DND-41 (cell line): Measurements from ENCODE around the gene ALDOC.
"Not testable (repeated sequence)": the region's sequence is repeated elsewhere in the genome, so short reads cannot be mapped to it uniquely, and the experiment has no call there.

Experiments used
- ATAC-seq: fragments of 200-7000 bp; cut with Tn5 transposase; 3 replicates; pipeline ENCODE4 v1.9.1; 2021; ENCODE audit warnings: low read depth; ENCODE audit not compliant: insufficient read depth
- DNase-seq: peaks from one replicate; pipeline ENCODE4 v3.0.0-alpha.2; 2020
- H2AFZ ChIP-seq: 2 replicates; pipeline ENCODE4 v1.6.0; 2012; ENCODE audit warnings: low read depth, low read length
- H3K27ac ChIP-seq: 2 replicates; pipeline ENCODE4 v1.5.1; 2012; ENCODE audit warnings: low read length, inconsistent platforms
- H3K27me3 ChIP-seq: fragments of 200-600 bp; sonication (generic); 2 replicates; pipeline ENCODE4 v1.6.0; 2012; ENCODE audit warnings: low read length, mild to moderate bottlenecking, inconsistent platforms; ENCODE audit not compliant: insufficient read depth, poor library complexity
- H3K36me3 ChIP-seq: 2 replicates; pipeline ENCODE4 v1.5.1; 2012; ENCODE audit warnings: low read length, inconsistent platforms; ENCODE audit not compliant: insufficient read depth
- H3K4me1 ChIP-seq: 2 replicates; pipeline ENCODE4 v1.5.1; 2012; ENCODE audit warnings: mild to moderate bottlenecking, low read length; ENCODE audit not compliant: insufficient read depth
- H3K4me2 ChIP-seq: 2 replicates; pipeline ENCODE4 v1.6.0; 2012; ENCODE audit warnings: mild to moderate bottlenecking, moderate library complexity, low read length, inconsistent platforms; ENCODE audit not compliant: insufficient read depth
- H3K4me3 ChIP-seq, 2 experiments: fragments of 200-600 bp in 1 of 2; shearing (Covaris generic) in 1 of 2; 2 replicates each; pipeline ENCODE4 v1.5.1; 2012 to 2016; ENCODE audit warnings: inconsistent platforms in 2 of 2, low read length in 2 of 2, mild to moderate bottlenecking in 2 of 2, low read depth in 1 of 2, moderate library complexity in 1 of 2
- H3K79me2 ChIP-seq: 2 replicates; pipeline ENCODE4 v1.6.0; 2012; ENCODE audit warnings: low read length, inconsistent platforms; ENCODE audit not compliant: insufficient read depth
- H3K9ac ChIP-seq: 2 replicates; pipeline ENCODE4 v1.6.0; 2012; ENCODE audit warnings: low read depth, mild to moderate bottlenecking, inconsistent platforms, low read length, moderate library complexity
- H3K9me3 ChIP-seq: 2 replicates; pipeline ENCODE4 v1.5.1; 2012; ENCODE audit warnings: low read length, moderate library complexity, mild to moderate bottlenecking, inconsistent platforms; ENCODE audit not compliant: insufficient read depth, severe bottlenecking
- H4K20me1 ChIP-seq: 2 replicates; pipeline ENCODE4 v1.6.0; 2012; ENCODE audit warnings: low read length; ENCODE audit not compliant: insufficient read depth
- EZH2 ChIP-seq: IDR thresholded peaks from 3 replicates; pipeline ENCODE4 v1.6.1; 2012; ENCODE audit warnings: borderline replicate concordance, low read depth, mild to moderate bottlenecking, moderate library complexity, low read length, inconsistent platforms; ENCODE audit not compliant: severe bottlenecking
- TF ChIP-seq, protein P1 (sequence below): IDR thresholded peaks from 2 replicates; pipeline ENCODE4 v1.5.1; 2012; ENCODE audit warnings: borderline replicate concordance, low read length, moderate library complexity, mild to moderate bottlenecking; ENCODE audit not compliant: poor library complexity, severe bottlenecking; ENCODE audit errors: extremely low read depth

Gene ALDOC

DNA sequence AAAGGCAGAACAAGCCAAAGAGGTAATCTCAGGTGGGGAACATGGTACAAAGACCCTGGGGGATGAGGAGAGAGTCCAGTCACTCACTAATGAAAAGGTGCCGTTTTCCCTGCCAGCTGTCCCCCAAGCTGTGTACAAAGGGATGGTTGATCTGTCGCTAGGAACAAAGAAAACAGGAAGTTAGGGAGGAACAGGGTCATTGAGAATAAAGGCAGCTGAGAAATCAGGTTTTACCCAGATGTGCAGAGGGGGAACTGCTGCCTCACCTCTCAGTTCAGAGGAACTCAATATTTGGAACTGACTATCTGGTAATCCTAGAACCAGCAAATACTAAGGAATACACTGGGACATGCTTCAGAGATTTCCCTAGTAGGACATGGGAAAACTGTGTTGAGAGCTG, 35.8 kb upstream of the ALDOC start:
- Histone ChIP-seq H3K36me3 (peaks cover 68% of the 10 kb centered on the region), H3K9ac (no peak overlapping the region), H4K20me1 (peaks cover 5% of the 10 kb centered on the region; the same call in 1 of the 2 replicates), H3K4me3 (no peak overlapping the region), H3K9me3 (no peaks in the 10 kb centered on the region), H3K27me3 (no peaks in the 10 kb centered on the region), H3K4me1 (no peaks in the 10 kb centered on the region), H3K4me2 (no peak overlapping the region), H3K27ac (no peak overlapping the region), H3K79me2 (no peaks in the 10 kb centered on the region), H2AFZ (no peak overlapping the region)
- DNase-seq (no peak), ATAC-seq (no peak)
- TF ChIP-seq EZH2, result no peak
- TF ChIP-seq, protein P1, sequence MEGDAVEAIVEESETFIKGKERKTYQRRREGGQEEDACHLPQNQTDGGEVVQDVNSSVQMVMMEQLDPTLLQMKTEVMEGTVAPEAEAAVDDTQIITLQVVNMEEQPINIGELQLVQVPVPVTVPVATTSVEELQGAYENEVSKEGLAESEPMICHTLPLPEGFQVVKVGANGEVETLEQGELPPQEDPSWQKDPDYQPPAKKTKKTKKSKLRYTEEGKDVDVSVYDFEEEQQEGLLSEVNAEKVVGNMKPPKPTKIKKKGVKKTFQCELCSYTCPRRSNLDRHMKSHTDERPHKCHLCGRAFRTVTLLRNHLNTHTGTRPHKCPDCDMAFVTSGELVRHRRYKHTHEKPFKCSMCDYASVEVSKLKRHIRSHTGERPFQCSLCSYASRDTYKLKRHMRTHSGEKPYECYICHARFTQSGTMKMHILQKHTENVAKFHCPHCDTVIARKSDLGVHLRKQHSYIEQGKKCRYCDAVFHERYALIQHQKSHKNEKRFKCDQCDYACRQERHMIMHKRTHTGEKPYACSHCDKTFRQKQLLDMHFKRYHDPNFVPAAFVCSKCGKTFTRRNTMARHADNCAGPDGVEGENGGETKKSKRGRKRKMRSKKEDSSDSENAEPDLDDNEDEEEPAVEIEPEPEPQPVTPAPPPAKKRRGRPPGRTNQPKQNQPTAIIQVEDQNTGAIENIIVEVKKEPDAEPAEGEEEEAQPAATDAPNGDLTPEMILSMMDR, result no peak

GRCh38 chr17:28610376-28610775, 33.7 kb upstream of the ALDOC start:
- no peaks in the 10 kb centered on the region for H3K9me3 ChIP-seq
- ATAC-seq (no peak), DNase-seq (no peak)
- H3K36me3 ChIP-seq, result peaks cover 46% of the 10 kb centered on the region
- H3K79me2 ChIP-seq, result no peaks in the 10 kb centered on the region
- H4K20me1 ChIP-seq, result peaks cover 5% of the 10 kb centered on the region; the same call in 1 of the 2 replicates
- TF ChIP-seq, protein P1, result no peak
- TF ChIP-seq EZH2, result no peak
- H3K27me3 ChIP-seq, result no peaks in the 10 kb centered on the region
- no peak overlapping the region for H3K4me3 ChIP-seq
- no peak overlapping the region for H3K27ac ChIP-seq
- H3K4me2 ChIP-seq, result no peak overlapping the region
- H3K9ac ChIP-seq, result no peak overlapping the region
- no peak overlapping the region for H2AFZ ChIP-seq
- no peaks in the 10 kb centered on the region for H3K4me1 ChIP-seq

DNA sequence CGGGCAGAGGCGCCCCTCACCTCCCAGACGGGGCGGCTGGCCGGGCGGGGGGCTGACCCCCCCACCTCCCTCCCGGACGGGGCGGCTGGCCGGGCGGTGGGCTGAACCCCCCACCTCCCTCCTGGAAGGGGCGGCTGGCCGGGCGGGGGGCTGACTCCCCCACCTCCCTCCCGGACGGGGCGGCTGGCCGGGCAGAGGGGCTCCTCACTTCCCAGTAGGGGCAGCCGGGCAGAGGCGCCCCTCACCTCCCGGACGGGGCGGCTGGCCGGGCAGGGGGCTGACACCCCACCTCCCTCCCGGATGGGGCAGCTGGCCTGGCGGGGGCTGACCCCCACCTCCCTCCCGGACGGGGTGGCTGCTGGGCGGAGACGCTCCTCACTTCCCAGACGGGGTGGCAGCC, 27.3 kb upstream of the ALDOC start:
- H3K27me3 ChIP-seq, H2AFZ ChIP-seq, H3K9me3 ChIP-seq, H3K4me3 ChIP-seq, H3K27ac ChIP-seq, H3K4me2 ChIP-seq, H3K36me3 ChIP-seq, ATAC-seq, DNase-seq, H3K79me2 ChIP-seq, H3K9ac ChIP-seq, H4K20me1 ChIP-seq: not testable (repeated sequence)
- peaks cover 14% of the 10 kb centered on the region for H3K4me1 ChIP-seq

DNA sequence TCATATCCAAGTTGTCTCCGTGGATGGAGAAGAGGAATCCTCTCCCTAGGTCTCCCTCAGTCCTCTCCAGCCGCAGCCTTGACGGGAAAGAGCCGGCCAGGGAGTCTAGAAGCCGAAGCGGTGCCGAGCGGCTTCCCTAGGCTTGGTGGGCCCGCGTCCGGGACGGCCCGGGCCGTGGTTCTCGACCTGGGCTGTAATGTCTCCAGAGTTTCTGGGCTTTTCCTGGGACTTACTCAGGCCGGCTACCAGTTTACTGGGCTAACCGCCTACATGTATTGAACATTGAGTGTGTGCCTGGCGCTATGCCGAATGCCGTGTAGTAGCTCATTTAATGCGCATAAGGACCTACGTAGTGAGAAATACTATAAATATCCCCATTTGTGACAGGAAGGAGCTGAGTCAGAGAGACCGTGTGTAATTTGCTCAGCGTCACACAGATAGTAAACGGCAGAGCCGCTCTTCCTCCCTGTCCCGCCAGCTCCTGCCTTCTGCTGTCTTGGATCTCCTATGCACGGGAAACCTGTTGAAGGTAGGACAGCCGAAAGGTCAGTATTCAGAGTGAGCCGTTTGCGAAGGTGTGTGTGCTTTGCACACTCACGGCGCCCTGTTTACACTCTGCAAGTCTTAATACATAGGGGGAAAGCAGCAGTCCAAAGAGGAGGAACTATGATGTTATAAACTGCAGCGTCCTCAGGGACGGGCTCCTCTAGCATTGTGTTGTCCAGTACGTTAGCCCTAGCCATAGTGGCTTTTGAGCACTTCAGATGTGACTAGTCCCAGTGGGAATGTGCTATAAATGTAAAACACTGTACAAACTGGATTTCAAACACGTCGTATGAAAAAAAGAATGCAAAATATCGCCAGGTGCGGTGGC, 22.9 kb upstream of the ALDOC start:
- DNase-seq, result peak; percentile 47
- peak; percentile 52 for ATAC-seq

More for the DNA sequence above, 22.9 kb upstream of the ALDOC start:
- peaks cover 35% of the 10 kb centered on the region for H3K79me2 ChIP-seq
- H3K27me3 ChIP-seq, result no peaks in the 10 kb centered on the region
- peak overlapping the region; percentile 97 for H2AFZ ChIP-seq
- no peaks in the 10 kb centered on the region for H3K9me3 ChIP-seq
- peaks cover 36% of the 10 kb centered on the region for H3K4me1 ChIP-seq
- H3K9ac ChIP-seq, result peak overlapping the region; percentile 93
- peak overlapping the region; percentile 84 to 96 for H3K4me3 ChIP-seq
- peak overlapping the region; percentile 78 for H3K4me2 ChIP-seq
- TF ChIP-seq EZH2, result no peak
- TF ChIP-seq, protein P1, result peak; percentile 1
- H4K20me1 ChIP-seq, result no peaks in the 10 kb centered on the region
- peak overlapping the region; percentile 86 for H3K27ac ChIP-seq
- H3K36me3 ChIP-seq, result peaks cover 27% of the 10 kb centered on the region
